Kidney (tissue), 14 donors: ENCODE data around the gene TRIM63. TPM values are rescaled to one million over a fixed set of nuclear protein-coding genes. Genes with fewer than 3 reads are reported as not detected.

Experiments
- DNase-seq, 5 donors: peaks; one replicate each; pipeline ENCODE4 v3.0.0-alpha.2; 2013 to 2020
- FAIRE-seq: peaks from 2 replicates; lab custom pipeline; 2012; peaks lifted over from hg19 to GRCh38; lab: Jason Lieb, UNC
- H3K27ac ChIP-seq, 2 donors: one replicate each; pipeline ENCODE4 v1.7.0; 2013; ENCODE audit warnings: low read depth in 2 of 2, low read length in 2 of 2, inconsistent platforms in 1 of 2
- H3K27me3 ChIP-seq: one replicate; pipeline ENCODE4 v1.7.1; 2013; ENCODE audit warnings: low read length, inconsistent platforms; ENCODE audit not compliant: control insufficient read depth, insufficient read depth
- H3K36me3 ChIP-seq, 3 donors: one replicate each; pipeline versions ENCODE4 v1.7.0 to v1.7.1; 2013; ENCODE audit warnings: low read length in 3 of 3, control low read depth in 1 of 3, inconsistent platforms in 1 of 3; ENCODE audit not compliant: insufficient read depth in 3 of 3, control insufficient read depth in 2 of 3
- H3K4me1 ChIP-seq, 3 donors: one replicate each; pipeline versions ENCODE4 v1.7.0 to v1.7.1; 2013; ENCODE audit warnings: low read length in 3 of 3, inconsistent platforms in 1 of 3, low read depth in 1 of 3; ENCODE audit not compliant: control insufficient read depth in 2 of 3, insufficient read depth in 2 of 3
- H3K4me3 ChIP-seq, 3 donors: one replicate each; pipeline versions ENCODE4 v1.7.0 to v1.8.1; 2013; ENCODE audit warnings: low read length in 3 of 3, control low read depth in 1 of 3, inconsistent platforms in 1 of 3
- H3K9ac ChIP-seq, 3 donors: one replicate each; pipeline versions ENCODE4 v1.7.0 to v1.7.1; 2013; ENCODE audit warnings: low read length in 3 of 3, control low read depth in 1 of 3, inconsistent platforms in 1 of 3
- H3K9me3 ChIP-seq, 3 donors: one replicate each; pipeline versions ENCODE4 v1.7.0 to v1.7.1; 2013; ENCODE audit warnings: low read length in 3 of 3, control low read depth in 1 of 3, inconsistent platforms in 1 of 3; ENCODE audit not compliant: control insufficient read depth in 2 of 3, insufficient read depth in 1 of 3
- intact Hi-C: fragments of 100-400 bp; cut with DNase I; formaldehyde crosslinking; loops from one replicate; pipeline ENCODE4 v1.11.1; 2022
- polyA plus RNA-seq: library from polyadenylated mRNA; stranded (reverse); fragments of 350-450 nt; fragmentation: Illumina TruSeq; extraction: RNeasy Lipid Tissue Mini Kit (QIAGEN cat#74804); gene quantifications from one replicate; pipeline ENCODE4 v1.2.3, GENCODE V29; 2014; ENCODE audit warnings: low read depth, low replicate concordance; ENCODE audit not compliant: insufficient read depth
- total RNA-seq: library from RNA; stranded (reverse); fragmentation: NEBNext Ultra II Directional; extraction: Animal tissue kit (Norgen Biotek cat#: 25700); gene quantifications from one replicate; pipeline ENCODE4 v1.2.1, GENCODE V29; 2021
- TF ChIP-seq, protein P1 (sequence below): IDR thresholded peaks from 3 replicates; pipeline ENCODE4 v1.5.1; 2012; ENCODE audit warnings: mild to moderate bottlenecking, moderate library complexity, borderline replicate concordance; ENCODE audit not compliant: insufficient read depth; ENCODE audit errors: extremely low read depth
- donor health status: control.
- donor health status: control.
- donor health status: control.
- donor health status: control.
- donor health status: control.
- donor health status: DM: yes; HTN: yes; CAD: no.
- donor health status: Normal renal cell carcinoma (clear cell type).

Gene TRIM63
- total and polyA plus RNA-seq, 2 donors from 2014 or later = 0.82 to 3.3 TPM

DNA sequence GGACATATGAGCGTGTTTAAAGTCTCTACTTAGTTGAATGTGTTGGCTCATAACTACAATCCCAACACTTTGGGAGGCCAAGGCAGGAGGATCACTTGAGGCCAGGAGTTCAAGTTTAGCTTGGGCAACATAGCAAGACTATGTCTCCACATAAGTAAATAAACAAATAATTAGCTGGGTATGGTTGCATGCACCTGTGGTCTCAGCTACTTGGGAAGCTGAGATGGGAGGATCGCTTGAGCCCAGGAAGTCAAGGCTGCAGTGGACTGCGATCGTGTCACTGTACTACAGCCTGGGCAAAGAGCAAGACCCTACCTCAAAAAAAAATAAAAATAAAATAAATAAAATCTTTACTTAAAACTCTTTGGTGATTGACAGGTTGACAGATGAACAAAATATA is 31.2 kb upstream of the TRIM63 start:
- Histone ChIP-seq H3K4me3 (no peak overlapping the region), H3K36me3 (no peaks in the 10 kb centered on the region), H3K27me3 (no peaks in the 10 kb centered on the region), H3K27ac (no peak overlapping the region), H3K9ac (no peak overlapping the region), H3K4me1 (peaks cover 0 to 8% (median 3%) of the 10 kb centered on the region in 3 donors), H3K9me3 (no peaks in the 10 kb centered on the region)
- TF ChIP-seq, protein P1, sequence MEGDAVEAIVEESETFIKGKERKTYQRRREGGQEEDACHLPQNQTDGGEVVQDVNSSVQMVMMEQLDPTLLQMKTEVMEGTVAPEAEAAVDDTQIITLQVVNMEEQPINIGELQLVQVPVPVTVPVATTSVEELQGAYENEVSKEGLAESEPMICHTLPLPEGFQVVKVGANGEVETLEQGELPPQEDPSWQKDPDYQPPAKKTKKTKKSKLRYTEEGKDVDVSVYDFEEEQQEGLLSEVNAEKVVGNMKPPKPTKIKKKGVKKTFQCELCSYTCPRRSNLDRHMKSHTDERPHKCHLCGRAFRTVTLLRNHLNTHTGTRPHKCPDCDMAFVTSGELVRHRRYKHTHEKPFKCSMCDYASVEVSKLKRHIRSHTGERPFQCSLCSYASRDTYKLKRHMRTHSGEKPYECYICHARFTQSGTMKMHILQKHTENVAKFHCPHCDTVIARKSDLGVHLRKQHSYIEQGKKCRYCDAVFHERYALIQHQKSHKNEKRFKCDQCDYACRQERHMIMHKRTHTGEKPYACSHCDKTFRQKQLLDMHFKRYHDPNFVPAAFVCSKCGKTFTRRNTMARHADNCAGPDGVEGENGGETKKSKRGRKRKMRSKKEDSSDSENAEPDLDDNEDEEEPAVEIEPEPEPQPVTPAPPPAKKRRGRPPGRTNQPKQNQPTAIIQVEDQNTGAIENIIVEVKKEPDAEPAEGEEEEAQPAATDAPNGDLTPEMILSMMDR = no peak
- DNase-seq (no peak), FAIRE-seq (no peak)
- intact Hi-C loops = no loop called here

- H3K4me1 ChIP-seq = peaks cover 0 to 8% (median 3%) of the 10 kb centered on the region in 3 donors
- no peaks in the 10 kb centered on the region for H3K9me3 ChIP-seq
- H3K36me3 ChIP-seq = no peaks in the 10 kb centered on the region
- intact Hi-C loops = no loop called here
- H3K4me3 ChIP-seq = no peak overlapping the region
- no peaks in the 10 kb centered on the region for H3K27me3 ChIP-seq
- no peak overlapping the region for H3K9ac ChIP-seq
- TF ChIP-seq, protein P1 = no peak
- no peak overlapping the region for H3K27ac ChIP-seq
- no peak for FAIRE-seq
- DNase-seq = no peak
Observed at GRCh38 chr1:26097696-26098095, 30.3 kb upstream of the TRIM63 start.

DNA sequence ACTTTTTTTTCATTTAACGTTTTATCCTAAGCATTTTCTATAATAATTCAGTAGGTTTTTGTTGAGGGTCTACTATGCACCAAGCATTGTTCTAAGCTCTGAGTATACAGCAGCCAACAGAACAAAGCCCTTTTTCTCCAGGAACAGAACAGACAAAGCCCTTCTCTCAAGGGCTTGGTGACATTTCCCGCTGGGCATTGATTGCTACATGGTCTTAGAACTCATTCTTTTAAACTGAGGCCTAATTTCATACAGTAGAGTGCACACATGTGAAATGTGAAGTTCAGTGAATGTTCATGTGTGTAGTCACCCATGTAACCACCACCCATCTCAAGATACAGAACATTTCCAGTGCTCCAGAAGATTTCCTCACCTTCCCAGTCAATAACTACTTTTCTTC is 29.0 kb upstream of the TRIM63 start:
- Histone ChIP-seq H3K4me1 (peaks cover 0 to 8% (median 3%) of the 10 kb centered on the region in 3 donors), H3K36me3 (no peaks in the 10 kb centered on the region), H3K9ac (no peak overlapping the region), H3K4me3 (no peak overlapping the region), H3K27me3 (no peaks in the 10 kb centered on the region), H3K9me3 (no peaks in the 10 kb centered on the region), H3K27ac (no peak overlapping the region)
- TF ChIP-seq, protein P1 = no peak
- FAIRE-seq = no peak
- intact Hi-C loops = no loop called here
- DNase-seq = no peak
